Mesothelial cell of epicardium (in vitro differentiated cells): Measurements from ENCODE around the gene CACNA1H. TPM values are rescaled to one million over a fixed set of nuclear protein-coding genes. Genes with fewer than 3 reads are reported as not detected.

ENCODE experiments used
- DNase-seq, 2 experiments: peaks; one replicate each; pipeline ENCODE4 v3.0.0; 2021; ENCODE audit warnings: low spot score in 2 of 2; ENCODE audit not compliant: unreplicated experiment in 2 of 2
- H3K27ac Mint-ChIP-seq: 2 replicates; pipeline ENCODE4 v1.8.0; 2021; ENCODE audit warnings: mixed read lengths
- H3K27me3 Mint-ChIP-seq: 2 replicates; pipeline ENCODE4 v1.8.0; 2021; ENCODE audit warnings: low read depth, mixed read lengths
- H3K36me3 Mint-ChIP-seq: 2 replicates; pipeline ENCODE4 v1.8.0; 2021; ENCODE audit warnings: mixed read lengths
- H3K4me1 Mint-ChIP-seq: 2 replicates; pipeline ENCODE4 v1.8.0; 2021; ENCODE audit warnings: mixed read lengths
- H3K4me3 Mint-ChIP-seq: 2 replicates; pipeline ENCODE4 v1.8.0; 2021; ENCODE audit warnings: mild to moderate bottlenecking, moderate library complexity, mixed read lengths
- H3K9me3 Mint-ChIP-seq: 2 replicates; pipeline ENCODE4 v1.8.0; 2021; ENCODE audit warnings: mixed read lengths
- total RNA-seq: library from RNA; stranded (reverse); gene quantifications from 3 replicates; pipeline ENCODE4 v1.2.1, GENCODE V29; 2021
- TF ChIP-seq, protein P1 (sequence below): fragments of 200-600 bp; sonication (generic); IDR thresholded peaks from one replicate; pipeline ENCODE4 v1.5.0; 2021; ENCODE audit warnings: antibody characterized with exemption; ENCODE audit not compliant: unreplicated experiment

Gene CACNA1H
- total RNA-seq, 1 donor from 2014 or later: 41.8 TPM

DNA sequence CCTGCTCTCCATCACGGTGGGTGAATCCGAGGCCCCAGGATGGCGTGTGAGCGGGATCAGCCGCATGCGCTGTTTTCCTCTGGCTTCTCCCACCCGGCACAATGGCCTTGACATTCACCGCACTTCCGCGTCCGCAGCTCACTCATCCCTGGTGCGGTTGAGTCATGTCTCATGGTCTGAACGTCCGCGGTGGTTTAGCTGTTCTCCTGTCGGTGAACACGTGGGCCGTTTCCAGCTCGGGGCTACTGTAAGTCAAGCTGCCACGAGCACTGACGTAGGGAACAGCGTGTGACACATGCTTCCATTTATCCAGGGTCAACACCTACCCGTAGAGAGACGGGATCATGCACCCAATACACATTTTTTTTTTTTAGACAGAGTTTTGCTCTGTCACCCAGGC, 15.3 kb upstream of the CACNA1H start:
- no peak for DNase-seq
- TF ChIP-seq, protein P1, sequence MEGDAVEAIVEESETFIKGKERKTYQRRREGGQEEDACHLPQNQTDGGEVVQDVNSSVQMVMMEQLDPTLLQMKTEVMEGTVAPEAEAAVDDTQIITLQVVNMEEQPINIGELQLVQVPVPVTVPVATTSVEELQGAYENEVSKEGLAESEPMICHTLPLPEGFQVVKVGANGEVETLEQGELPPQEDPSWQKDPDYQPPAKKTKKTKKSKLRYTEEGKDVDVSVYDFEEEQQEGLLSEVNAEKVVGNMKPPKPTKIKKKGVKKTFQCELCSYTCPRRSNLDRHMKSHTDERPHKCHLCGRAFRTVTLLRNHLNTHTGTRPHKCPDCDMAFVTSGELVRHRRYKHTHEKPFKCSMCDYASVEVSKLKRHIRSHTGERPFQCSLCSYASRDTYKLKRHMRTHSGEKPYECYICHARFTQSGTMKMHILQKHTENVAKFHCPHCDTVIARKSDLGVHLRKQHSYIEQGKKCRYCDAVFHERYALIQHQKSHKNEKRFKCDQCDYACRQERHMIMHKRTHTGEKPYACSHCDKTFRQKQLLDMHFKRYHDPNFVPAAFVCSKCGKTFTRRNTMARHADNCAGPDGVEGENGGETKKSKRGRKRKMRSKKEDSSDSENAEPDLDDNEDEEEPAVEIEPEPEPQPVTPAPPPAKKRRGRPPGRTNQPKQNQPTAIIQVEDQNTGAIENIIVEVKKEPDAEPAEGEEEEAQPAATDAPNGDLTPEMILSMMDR: no peak
- H3K9me3 Mint-ChIP-seq: no peaks in the 10 kb centered on the region
- H3K4me1 Mint-ChIP-seq: no peaks in the 10 kb centered on the region
- peaks cover 9% of the 10 kb centered on the region for H3K27me3 Mint-ChIP-seq
- no peak overlapping the region for H3K27ac Mint-ChIP-seq
- H3K4me3 Mint-ChIP-seq: no peak overlapping the region
- H3K36me3 Mint-ChIP-seq: no peaks in the 10 kb centered on the region

DNA sequence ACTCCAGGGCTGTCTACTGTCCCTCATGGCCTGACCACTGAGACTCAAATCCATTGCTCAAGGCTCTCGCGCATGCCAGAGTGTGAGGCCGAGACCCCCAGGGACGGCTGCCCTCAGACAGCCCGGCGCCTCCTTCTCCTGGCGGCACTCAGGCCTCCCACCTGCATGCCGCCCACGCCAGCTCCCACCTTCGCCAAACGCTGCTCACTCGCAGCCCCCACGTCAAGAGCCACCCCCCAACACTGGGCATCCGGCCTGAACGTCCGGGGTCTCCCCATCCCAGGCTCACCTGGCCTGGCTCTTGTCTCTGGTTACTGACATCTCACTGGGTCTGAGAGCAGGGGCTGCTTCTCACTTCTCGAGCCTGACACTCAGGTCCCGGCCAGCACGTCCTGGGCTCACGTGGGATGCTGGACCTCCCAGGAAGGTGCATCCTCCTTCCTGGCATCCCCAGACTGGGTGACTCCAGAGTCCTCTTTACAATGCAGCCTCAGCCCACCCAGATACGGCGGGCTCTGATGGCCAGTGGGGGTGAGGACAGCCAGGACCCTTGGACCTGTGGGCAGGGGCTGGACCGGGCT, 12.2 kb upstream of the CACNA1H start:
- H3K27me3 Mint-ChIP-seq: peaks cover 14% of the 10 kb centered on the region
- H3K27ac Mint-ChIP-seq: no peak overlapping the region
- no peaks in the 10 kb centered on the region for H3K4me1 Mint-ChIP-seq
- no peaks in the 10 kb centered on the region for H3K9me3 Mint-ChIP-seq
- H3K36me3 Mint-ChIP-seq: no peaks in the 10 kb centered on the region
- DNase-seq: no peak
- no peak overlapping the region for H3K4me3 Mint-ChIP-seq
- TF ChIP-seq, protein P1: no peak

DNA sequence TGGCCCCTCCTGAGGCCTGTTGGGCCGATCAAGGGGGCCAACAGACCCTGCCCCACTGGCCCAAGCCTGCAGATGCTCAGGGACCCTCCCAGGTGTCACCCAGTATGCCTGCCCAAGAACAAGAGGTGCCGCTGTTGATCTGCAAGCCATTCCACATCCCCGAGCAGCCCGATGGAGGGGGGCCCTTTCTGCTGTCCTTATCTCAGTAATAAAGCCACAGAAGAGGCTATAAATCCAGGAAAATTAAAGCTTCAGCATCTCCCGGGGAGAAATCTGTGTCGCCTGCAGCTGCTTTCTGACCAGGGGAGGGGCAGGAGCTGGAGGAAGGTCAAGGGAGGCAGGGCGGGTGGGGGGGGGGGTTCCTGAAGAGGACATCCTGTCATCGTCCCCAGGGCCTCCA, 11.7 kb upstream of the CACNA1H start:
- Mint-ChIP-seq H3K9me3 (no peaks in the 10 kb centered on the region), H3K4me3 (no peak overlapping the region), H3K36me3 (no peaks in the 10 kb centered on the region), H3K27ac (no peak overlapping the region), H3K27me3 (peaks cover 13% of the 10 kb centered on the region), H3K4me1 (no peaks in the 10 kb centered on the region)
- DNase-seq: no peak
- TF ChIP-seq, protein P1: no peak

DNA sequence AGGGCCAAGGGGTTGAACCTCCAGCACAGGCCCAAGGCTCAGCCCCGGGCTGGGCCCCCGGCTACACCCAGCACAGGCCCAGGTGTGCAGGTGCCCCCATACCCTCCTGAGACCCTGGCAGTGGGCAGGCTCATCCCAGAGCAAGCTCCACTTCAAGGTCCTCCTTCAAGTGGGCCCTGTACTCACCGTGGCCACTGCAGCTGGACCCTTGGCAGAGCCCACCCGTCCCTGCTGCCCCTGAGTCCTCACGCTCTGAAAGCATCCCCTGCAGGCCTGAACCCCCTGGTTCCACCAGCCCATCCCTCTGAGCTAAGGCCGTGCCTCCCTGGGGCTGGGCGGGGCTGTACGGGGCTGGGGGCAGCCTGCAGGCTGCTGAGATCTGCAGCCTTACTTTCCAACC, 11.2 kb upstream of the CACNA1H start:
- H3K36me3 Mint-ChIP-seq: no peaks in the 10 kb centered on the region
- no peaks in the 10 kb centered on the region for H3K4me1 Mint-ChIP-seq
- peaks cover 13% of the 10 kb centered on the region for H3K27me3 Mint-ChIP-seq
- H3K9me3 Mint-ChIP-seq: no peaks in the 10 kb centered on the region
- H3K4me3 Mint-ChIP-seq: no peak overlapping the region
- no peak for DNase-seq
- no peak overlapping the region for H3K27ac Mint-ChIP-seq
- TF ChIP-seq, protein P1: no peak

DNA sequence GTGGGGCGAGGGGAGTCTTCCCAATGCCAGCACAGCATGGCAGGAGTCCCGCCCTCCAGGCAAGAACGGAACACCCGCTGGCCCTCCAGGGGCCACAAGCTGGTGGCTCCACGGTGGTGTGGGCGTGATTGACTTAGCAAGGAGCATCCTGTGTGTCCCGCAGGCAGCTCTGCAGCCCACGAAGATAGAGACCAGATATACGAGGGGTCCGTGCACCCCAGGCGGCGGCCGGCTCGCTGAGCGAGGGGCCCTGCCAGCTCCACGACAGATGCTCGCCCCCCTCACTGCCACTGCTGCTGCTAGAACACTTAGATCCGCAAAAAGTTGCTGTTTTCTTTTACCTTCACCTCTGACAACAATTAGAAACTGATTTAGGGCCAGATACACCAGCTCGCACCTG, 10.0 kb upstream of the CACNA1H start:
- no peak overlapping the region for H3K4me3 Mint-ChIP-seq
- TF ChIP-seq, protein P1: no peak

More for the DNA sequence above, 10.0 kb upstream of the CACNA1H start:
- Mint-ChIP-seq H3K9me3 (peaks cover 3% of the 10 kb centered on the region), H3K36me3 (no peaks in the 10 kb centered on the region), H3K4me1 (no peaks in the 10 kb centered on the region), H3K27me3 (peaks cover 10% of the 10 kb centered on the region), H3K27ac (no peak overlapping the region)
- no peak for DNase-seq
